DMS79 (cell line): ENCODE results near the gene GLO1.
"Not testable (repeated sequence)": the region's sequence is repeated elsewhere in the genome, so short reads cannot be mapped to it uniquely, and the experiment has no call there.

ENCODE experiments used
- DNase-seq: peaks from one replicate; lab custom pipeline; 2025; lab: John Stamatoyannopoulos, UW

The GLO1 gene

DNA sequence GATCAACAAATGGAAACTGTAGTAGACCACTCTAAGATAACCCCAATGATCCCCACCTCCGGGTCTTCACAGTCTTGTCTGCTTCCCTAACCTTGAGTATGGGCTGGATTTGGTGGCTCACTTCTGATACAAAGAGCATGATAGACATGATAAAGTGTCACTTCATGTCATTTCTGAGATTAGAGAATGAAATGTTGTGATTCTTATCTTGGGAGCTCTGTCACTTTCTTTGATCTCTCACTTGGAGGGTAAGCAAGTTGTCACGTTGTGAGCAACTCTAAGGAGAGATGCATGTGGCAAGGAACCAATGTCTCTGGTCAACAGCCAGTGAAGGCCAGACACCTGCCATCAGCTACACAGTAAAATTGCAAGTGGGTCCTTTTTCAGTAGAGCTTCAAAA is 3.0 kb upstream of the GLO1 start:
- DNase-seq, result no peak

DNA sequence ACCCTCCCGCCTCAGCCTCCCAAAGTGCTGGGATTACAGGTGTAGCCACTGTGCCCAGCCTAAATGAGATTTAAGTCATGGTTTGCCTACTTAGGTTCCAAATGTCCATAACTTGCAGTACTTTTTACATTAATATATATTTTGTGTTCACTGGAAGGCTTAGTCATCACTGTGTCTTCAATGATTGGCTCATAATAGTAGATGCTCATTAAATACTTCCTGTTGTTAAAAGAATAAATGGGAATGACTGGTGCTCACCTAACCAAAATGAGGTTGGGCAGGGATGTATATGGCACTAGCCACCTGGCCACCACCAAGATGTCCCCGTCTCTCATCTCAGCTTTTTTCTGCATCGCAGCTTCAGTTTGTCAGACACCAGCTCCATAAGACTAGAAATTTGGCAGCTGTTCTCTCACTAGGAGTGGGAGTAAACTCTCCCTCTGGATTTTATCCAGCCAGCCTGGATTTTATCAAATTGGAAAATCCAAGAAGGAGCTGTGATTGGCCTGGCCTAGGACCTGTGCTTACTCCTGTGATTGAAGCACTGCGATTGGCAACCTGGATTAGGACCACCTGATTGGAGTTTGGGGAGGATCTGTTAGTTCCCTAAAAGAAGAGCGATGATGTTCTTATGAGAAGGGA is 1.1 kb upstream of the GLO1 start:
- no peak for DNase-seq

DNA sequence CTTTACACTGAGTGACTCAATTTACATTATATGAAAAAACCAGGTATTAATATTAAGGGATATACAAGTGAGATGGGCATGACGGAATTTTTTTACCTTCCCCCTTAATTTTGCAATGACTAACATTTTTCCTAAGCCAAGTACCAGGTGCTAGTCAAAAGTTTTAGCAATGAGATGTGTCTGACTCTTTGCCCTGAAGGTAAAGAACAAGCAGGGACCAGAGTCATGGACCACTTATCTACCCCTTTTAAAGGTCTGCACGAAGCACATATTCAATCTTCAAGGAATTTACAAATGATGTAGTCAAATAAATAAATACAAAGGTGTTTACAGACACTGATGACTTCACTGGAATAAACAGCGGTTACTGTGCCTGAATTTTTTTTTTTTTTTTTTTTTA is 1.4 kb downstream of the GLO1 start:
- DNase-seq, result no peak

DNA sequence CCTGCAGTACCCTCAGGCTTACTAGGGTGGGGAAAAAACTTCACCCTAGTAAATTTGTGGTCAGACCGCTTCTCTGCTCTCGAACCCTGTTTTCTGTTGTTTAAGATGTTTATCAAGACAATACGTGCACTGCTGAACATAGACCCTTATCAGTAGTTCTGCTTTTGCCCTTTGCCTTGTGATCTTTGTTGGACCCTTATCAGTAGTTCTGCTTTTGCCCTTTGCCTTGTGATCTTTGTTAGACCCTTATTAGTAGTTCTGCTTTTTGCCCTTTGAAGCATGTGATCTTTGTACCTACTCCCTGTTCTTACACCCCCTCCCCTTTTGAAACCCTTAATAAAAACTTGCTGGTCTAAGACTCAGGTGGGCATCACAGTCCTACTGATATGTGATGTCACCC is 3.2 kb downstream of the GLO1 start:
- DNase-seq, result not testable (repeated sequence)

DNA sequence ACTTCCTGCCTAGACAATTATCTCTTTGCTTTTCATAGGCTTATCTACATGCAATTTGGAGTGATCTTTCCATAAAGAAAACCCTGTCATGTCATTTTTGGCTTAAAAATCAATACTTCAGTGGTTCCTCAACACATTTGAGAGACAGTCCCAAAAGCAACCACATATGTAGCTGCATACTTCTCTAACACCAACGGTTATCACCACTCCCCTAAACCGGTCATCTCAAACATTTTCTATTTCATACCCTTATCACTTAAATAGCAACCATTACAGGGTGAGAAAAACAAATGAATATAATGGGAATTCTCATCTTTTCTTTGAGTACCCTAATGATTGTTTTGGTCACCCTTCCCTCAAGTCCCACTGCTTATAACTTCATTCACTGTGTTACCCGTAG is 5.1 kb downstream of the GLO1 start:
- DNase-seq, result no peak

DNA sequence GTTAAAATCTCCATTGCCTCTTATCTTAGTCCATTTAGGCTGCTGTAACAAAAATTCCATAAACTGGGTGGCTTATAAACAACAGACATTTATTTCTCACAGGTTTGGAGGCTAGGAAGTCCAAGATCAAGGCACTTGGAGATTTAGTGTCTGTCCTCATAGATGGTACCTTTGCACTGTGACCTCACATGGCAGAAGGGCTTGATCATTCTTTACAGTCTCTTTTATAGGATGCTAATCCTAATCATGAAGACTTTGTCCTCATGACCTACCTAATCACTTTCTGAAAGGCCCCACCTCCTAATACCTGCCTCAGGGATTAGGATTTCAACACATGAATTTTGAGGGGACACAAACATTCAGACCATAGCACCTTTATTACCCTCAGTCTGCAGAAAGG is 6.6 kb downstream of the GLO1 start:
- no peak for DNase-seq

DNA sequence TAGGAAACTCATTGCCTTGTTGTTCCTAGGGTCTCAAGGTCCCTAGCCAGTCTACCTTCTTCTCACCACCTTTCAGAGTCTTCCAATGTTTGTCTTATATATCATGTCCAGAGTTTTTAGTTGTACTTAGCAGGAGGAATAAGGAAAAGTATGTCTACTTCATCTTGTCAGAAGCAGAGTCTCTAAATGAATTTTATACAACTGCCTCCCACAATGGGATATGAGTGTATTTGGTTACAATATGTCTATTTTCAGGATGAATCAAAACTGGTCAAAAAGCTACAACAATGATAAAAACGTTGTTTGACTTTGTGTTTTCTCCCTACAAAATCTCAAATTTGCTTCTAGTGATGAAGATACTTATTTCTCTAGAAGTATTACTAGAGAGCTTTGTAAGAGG is 7.0 kb downstream of the GLO1 start:
- DNase-seq, result no peak

DNA sequence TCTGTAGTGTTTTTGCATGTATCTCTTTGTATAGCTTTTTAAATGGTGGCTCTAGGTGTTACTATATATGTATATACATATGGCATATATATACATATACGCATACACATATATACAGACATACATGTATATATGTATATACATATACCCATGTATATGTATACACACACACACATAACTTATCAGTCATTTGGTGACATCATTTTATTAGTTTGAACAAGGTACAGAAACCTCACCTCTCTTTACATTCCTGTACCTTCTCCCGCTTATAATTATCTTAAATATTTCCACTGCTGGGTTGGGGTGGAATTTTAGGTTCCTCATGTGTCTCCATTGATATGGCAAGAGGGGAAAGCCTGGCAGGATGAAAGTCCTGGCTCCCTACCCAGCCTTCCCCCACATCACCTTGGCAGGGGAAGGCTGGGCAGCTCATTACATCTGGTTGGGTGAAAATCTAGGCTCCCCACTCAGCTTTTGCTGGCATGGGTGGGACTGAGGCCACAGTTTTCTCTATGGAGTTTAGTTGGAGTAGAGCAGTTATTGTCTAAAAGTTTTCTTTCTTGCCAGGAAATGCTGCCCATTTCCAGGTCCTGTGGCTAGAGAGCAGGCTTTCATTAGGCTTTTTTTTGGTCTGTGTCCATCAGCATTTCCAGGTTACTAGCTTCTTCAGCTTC is 7.6 kb downstream of the GLO1 start:
- no peak for DNase-seq

DNA sequence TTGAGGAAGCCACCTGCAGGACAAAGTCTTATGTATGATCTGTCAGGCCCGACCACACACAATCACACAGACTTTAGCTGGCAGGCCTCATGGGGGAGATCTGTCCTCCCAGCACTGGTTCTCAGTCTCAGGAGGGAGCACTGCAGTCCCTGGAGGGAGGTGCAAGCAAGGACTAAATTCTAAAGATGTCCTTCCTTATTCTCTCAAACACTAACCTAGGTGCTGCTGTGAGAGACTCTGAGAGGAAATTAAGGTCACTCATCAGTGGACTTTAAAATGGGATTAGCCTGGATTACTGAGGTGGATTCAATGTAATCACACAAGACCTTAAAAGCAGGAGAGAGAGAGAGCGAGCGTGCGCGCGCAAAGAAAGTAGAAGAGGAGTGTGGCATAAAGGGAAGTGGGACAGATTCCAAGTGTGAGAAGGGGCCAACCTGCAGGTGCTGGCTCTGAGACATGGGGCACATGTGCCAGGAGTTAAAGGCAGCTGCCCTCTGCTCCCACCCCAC is 14.3 kb downstream of the GLO1 start:
- DNase-seq, result no peak

DNA sequence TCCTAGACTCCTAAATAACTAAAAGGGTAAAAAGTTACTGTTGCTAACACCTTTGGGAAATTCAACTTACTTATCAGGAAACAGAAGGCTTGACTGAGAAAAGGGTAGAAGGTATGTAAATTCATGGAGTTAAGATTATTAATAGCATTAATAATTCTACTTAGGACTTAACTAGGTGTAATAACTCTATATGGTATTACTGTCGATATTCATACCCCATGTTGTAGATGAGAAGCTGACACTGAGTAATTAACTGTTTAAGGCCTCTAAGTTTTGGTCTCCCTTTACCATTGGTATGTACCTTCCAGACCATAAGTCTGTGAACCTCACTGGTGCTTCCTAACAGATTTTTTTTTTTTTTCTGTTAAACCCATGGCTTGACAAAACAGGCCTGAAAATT is 15.4 kb downstream of the GLO1 start:
- no peak for DNase-seq

DNA sequence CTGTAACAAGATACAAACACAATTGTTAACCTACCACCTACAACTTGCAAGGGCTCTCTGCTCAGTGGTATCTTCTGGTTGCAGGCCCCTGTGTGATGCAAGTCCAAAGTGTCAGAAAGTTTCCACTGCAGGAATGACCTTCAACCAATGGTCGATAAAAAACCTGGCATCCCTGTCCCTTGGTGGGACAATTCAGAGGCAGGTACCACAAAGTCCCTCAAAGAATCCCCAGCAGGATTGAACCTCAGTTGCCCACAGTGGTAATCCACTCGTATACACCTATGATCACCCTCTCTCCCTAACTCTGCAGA is 15.9 kb downstream of the GLO1 start:
- DNase-seq, result no peak

DNA sequence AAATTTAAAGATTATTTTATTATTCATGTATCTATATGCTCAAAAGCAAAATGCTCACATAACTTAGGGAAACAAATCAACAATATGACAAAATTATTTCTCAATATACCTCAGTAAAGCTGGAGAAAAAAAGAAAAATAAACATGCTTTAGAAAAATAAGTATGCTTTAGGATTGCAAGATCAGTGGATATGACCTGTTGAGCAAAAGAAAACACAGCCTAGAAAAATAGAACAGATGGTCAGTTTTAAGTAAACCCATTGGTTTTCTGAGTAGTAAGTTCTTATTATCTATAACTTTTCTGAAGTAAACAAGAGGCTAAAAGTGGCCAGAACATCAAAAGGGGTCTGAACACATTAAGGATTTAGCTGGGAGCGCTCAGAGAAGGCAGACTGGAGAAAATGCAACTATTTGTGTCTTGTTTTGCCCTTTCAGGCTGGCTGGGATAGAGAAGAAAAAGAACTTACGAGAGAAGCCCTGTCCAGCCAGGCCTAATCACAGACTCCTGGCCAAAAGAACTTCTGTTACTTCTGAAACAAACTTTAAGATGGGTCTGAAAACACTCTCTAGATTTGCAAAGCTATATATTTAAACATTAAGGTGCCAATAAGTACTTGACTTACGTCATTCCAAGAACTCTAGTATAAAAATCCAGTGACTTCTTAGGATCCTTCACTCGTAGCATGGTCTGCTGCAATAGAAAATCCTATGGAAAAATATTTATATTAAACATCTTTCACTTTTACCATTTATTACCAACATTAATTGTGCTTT is 16.5 kb downstream of the GLO1 start:
- DNase-seq, result no peak

DNA sequence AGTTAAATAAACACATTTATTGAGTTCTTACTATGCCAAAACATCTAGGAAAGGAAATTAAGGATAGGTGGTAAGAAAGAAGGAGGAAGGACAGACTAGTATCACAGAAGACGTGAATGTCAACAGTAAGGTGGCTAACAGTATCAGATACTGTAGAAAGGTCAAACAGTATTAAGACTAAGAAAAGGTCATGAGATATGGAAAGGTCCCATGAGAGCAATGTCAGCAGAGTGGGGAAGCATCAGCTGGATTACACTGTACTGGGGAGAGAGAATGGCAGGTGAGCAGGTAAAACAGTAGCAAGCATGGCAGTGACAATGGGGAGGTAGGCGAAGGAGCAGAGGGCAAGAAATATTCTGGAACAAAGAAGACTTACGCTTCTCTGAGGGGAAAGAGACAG is 18.0 kb downstream of the GLO1 start:
- DNase-seq, result no peak

DNA sequence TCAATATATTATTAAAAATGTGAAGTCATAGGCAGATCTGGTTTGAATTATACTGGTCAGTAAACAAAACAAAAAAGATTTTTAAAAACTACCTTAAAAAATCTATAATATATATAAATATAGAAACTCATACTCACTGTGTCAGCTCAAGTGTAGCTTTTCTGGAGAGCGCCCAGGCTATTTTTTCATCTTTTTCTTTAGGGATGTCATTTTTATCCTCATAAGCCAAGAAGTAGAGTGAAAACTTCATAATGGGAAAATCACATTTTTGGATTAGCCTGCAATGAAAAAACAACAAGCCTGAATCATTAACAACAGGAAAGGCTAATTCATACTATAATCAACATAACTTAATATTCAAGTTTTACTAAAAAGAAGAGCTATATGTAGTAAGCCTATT is 18.7 kb downstream of the GLO1 start:
- DNase-seq, result no peak

DNA sequence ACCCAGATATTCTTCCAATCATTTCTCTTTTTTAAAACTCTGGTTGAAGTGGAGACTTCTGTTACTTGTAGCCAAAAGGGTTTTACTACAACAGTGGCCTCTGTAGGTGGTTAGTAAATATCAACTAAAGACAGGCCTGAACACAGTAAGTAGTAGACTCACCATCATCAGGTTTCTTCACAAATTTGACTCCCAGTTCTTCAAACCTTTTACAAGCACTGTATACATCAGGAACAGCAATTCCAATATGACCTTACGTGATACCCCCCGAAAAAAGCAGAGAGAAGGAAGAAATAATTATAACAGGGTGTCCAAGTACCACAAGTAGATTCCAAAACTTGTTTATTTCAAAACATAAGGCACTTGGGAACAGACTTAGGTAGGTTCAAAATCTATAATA is 21.1 kb downstream of the GLO1 start:
- DNase-seq, result no peak

DNA sequence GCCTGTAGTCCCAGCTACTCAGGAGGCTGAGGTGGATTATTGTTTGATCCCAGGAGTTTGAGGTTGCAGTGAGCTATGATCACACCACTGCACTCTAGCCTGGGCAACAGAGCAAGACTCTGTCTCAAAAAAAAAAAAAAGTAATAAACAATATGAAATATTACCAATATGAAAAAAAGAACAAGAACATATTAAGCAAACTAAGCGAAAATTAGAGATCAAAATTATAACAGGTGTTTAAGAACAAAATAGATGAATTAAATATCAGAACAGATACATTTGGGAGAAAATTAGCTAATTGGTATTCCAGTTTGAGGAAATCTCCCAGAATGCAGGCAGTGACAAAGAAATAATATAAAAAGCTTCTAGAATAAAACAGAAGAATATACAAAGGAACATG is 23.3 kb downstream of the GLO1 start:
- no peak for DNase-seq

DNA sequence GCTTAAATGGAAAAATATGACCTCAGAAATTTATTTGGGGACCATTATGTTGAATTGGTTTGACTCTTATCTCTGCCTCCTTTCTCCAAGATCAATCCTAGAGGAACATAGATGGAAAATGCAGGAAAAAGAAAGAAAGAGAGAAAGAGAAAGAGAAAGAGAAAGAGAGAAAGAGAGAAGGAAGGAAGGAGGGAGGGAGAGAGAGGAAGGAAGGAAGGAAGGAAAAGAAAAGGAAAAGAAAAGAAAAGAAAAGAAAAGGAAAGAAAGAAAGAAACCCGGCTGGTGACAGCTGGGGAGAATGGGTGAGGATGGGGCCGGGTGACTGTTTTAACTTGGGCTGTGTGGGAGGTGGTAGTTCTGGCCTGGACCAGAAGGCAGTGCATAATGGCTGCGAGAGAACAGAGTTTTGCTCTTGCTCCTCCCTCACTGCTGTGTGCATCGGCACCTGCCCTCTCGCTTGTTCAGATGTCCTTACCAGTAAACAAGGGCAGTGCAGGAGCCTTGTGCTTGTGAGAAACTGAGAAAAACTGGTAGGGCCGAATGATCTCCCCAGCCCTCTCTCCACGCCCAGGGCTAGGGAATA is 24.7 kb downstream of the GLO1 start:
- no peak for DNase-seq

DNA sequence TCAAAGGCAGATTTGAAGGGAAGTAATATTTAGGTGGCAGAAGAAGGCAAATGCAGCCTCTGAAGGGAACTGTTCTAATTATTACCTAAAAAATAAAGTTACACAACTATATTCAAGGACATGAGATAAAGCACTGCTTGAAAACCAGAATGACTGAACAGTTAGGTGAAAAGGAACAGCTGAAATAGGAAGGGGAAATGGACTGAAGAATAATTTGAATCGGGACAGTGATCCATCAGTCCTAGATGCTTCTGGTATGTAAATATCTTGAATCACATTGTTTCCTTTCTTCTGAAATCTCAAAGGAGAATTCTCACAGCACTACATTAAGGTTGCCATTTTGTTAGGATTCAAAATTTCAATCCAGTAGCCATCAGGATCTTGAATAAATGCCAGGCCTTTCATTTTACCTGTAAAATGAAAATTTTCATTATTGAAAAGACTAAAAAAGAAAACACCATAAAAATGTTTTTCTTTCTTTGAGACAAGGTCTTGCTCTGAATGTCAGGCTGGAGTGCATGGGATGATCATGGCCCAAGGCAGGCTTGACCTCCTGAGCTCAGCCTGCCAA is 25.9 kb downstream of the GLO1 start:
- no peak for DNase-seq

DNA sequence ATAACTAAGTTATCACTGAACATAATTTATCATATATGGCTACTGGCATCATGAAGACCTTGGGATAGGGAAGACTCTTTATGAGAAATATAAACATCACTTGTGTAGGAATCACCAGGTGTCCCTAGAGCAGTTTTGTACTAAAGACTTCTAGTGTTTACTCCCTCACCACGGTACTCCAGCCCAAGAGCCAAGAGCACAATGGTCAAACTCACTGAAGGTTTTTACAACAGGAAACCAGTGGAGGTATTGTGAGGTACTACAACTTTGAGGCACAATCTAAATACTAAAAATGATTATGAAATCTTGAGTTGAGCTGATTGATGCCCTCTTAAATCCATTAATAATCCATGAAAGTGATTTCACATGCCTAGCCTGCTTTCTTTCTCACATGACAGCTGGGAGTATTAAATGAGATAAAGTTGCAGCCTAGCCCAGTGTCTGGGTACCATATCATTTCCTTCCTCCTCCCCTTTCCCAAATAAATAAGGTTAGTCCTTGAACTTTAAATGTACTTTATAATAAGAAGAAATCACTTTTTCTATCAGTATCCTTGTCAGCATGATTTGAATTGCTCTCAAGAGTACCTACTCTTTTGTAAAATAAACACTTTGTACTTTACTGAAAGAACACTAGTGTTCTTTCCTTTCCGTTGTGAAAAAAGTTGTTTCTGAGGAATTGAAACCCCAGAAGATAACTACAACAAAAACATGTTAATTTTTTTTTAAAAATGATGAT is 26.5 kb downstream of the GLO1 start:
- no peak for DNase-seq

DNA sequence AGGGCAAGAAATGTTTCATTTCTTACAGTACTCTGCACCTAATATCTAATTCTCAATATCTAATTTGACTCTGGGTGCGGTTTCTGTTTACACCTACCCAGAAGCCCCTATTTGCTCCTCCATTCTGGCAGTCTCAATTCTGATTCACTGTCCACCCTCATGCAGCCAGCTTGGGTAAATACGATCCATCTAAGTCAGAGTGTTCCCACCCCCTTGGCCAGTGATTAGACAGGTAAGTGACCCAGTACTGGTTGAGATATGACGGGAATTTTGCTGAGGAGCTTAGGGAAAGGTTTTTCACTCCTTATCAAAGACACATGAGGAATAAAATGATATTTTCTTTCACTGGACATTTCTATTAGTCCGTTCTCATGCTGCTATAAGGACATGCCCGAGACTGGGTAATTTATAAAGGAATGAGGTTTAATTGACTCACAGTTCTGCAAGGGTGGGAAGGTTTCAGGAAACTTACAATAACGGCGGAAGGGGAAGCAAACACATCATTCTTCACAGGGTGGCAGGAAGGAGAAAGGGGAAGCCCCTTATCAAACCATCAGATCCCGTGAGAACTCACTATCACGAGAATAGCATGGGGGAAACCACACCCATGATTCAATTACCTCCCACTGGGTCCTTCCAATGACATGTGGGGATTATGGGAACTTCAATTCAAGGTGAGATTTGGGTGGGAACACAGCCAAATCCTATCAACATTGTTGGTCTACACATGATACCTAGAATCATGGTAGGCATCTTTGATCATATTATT is 29.4 kb downstream of the GLO1 start:
- DNase-seq, result no peak

DNA sequence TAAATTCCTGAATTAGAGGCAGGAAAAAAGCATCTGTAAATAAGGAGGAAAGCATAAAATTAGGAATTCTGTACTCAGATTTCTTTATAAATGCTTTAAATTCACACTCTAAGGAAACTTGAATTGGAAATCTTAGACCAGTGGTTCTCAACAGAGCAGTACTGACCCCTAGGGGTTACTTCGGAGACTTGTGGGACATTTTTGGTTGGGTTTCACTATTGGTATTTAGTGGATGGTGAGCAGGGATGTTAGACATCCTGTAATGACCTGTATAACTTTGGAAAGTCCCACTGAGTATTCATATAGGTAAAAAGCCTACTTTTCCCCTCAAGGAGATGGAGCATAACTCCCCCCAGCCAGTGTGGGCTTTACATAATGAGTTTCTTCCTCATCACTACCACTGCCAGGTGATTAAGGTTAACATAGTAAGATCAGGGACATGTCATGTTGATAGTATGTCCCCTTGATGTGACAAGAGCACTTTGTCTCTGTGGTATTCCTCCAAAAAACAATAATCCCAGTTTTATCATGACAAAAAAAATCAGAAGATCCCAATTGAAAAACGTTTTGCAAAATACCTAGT is 31.0 kb downstream of the GLO1 start:
- no peak for DNase-seq
